DOHH2 (cell line): Measurements from ENCODE around the gene PNPLA5.

Experiments
- CTCF ChIP-seq: fragments of 200-600 bp; sonication (generic); IDR thresholded peaks from one replicate; pipeline ENCODE4 v1.5.1; 2014; ENCODE audit warnings: antibody characterized with exemption, mild to moderate bottlenecking, low read depth, low read length; ENCODE audit not compliant: poor library complexity, severe bottlenecking
- EZH2phosphoT487 ChIP-seq: fragments of 200-600 bp; sonication (generic); IDR thresholded peaks from 2 replicates; pipeline ENCODE4 v1.6.1; 2017; ENCODE audit warnings: borderline replicate concordance, mild to moderate bottlenecking, antibody characterized with exemption, low read length, moderate library complexity, mixed read lengths

- TF ChIP-seq CTCF (no peak), EZH2phosphoT487 (no peak)
Measured at GRCh38 chr22:43840851-43841250, 51.0 kb downstream of the PNPLA5 start.
